Nephron (organoid): ENCODE data around the gene L1CAM.

Experiments used
- H3K27ac Mint-ChIP-seq, 3 experiments: 2 replicates each; pipeline ENCODE4 v1.8.0; 2020; ENCODE audit warnings: mixed read lengths in 3 of 3, mild to moderate bottlenecking in 2 of 3, moderate library complexity in 1 of 3
- H3K27me3 Mint-ChIP-seq: 2 replicates; pipeline ENCODE4 v1.8.0; 2021; ENCODE audit warnings: low read depth, mild to moderate bottlenecking, moderate library complexity, mixed read lengths
- H3K36me3 Mint-ChIP-seq: 2 replicates; pipeline ENCODE4 v1.8.0; 2020; ENCODE audit warnings: low read depth, mixed read lengths
- H3K4me1 Mint-ChIP-seq: 2 replicates; pipeline ENCODE4 v1.8.0; 2020; ENCODE audit warnings: mixed read lengths
- H3K4me3 Mint-ChIP-seq, 3 experiments: 2 replicates each; pipeline ENCODE4 v1.8.0; 2020; ENCODE audit warnings: mild to moderate bottlenecking in 3 of 3, mixed read lengths in 3 of 3, moderate library complexity in 2 of 3
- H3K9me3 Mint-ChIP-seq: 2 replicates; pipeline ENCODE4 v1.8.0; 2020; ENCODE audit warnings: mixed read lengths
- TF ChIP-seq, protein P1 (sequence below), 3 experiments: fragments of 200-600 bp; sonication (generic); IDR thresholded peaks; one replicate each; pipeline ENCODE4 v1.5.0; 2021; ENCODE audit warnings: antibody characterized with exemption in 3 of 3; ENCODE audit not compliant: unreplicated experiment in 3 of 3

L1CAM gene

DNA sequence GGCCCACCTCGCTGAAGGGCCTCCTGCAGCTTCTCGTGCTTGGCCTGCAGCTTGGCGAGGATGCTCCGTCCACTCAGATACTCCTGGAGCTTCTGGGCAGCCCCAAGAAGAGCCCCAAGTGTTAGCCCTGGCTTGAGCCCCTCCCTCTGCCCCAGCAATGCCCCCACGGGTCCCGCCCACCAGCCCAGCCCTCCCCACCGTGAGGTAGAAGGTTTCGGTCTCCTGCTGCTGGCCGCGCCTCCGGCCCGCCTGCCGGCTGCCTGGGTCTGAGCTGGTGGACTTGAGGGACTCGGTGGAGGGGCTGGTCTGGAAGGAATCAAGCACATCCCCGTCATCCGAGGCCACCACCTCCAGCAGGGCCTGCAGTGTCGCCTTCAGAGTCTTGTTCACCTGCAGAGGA lies 27.2 kb upstream of the L1CAM start:
- no peaks in the 10 kb centered on the region for H3K27me3 Mint-ChIP-seq
- no peaks in the 10 kb centered on the region for H3K36me3 Mint-ChIP-seq
- H3K27ac Mint-ChIP-seq, result no peak overlapping the region
- H3K4me1 Mint-ChIP-seq, result no peaks in the 10 kb centered on the region
- TF ChIP-seq, protein P1, sequence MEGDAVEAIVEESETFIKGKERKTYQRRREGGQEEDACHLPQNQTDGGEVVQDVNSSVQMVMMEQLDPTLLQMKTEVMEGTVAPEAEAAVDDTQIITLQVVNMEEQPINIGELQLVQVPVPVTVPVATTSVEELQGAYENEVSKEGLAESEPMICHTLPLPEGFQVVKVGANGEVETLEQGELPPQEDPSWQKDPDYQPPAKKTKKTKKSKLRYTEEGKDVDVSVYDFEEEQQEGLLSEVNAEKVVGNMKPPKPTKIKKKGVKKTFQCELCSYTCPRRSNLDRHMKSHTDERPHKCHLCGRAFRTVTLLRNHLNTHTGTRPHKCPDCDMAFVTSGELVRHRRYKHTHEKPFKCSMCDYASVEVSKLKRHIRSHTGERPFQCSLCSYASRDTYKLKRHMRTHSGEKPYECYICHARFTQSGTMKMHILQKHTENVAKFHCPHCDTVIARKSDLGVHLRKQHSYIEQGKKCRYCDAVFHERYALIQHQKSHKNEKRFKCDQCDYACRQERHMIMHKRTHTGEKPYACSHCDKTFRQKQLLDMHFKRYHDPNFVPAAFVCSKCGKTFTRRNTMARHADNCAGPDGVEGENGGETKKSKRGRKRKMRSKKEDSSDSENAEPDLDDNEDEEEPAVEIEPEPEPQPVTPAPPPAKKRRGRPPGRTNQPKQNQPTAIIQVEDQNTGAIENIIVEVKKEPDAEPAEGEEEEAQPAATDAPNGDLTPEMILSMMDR (IDR thresholded peaks at IDR 0.05; ENCODE audit: unreplicated experiment in 3 of 3), result no peak
- no peak overlapping the region for H3K4me3 Mint-ChIP-seq
- peaks cover 23% of the 10 kb centered on the region for H3K9me3 Mint-ChIP-seq

DNA sequence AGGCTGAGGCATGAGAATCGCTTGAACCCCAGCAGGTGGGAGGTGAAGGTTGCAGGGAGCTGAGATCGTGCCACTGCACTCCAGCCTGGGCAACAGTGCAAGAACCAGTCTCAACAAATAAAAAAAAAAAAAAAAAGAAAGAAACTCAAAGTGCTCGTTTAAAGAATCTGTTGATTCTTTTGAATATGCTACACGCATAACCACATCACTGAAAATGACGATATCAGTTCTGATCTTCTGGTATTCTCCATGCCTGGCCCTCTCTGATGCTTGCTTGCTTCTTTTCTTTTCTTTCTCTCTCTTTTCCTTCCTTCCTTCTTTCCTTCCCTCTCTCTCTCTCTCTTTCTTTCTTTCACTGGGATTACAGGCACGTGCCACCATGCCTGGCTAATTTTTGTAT lies 25.8 kb upstream of the L1CAM start:
- no peak overlapping the region for H3K27ac Mint-ChIP-seq
- TF ChIP-seq, protein P1 (IDR thresholded peaks at IDR 0.05; ENCODE audit: unreplicated experiment in 3 of 3), result no peak

DNA sequence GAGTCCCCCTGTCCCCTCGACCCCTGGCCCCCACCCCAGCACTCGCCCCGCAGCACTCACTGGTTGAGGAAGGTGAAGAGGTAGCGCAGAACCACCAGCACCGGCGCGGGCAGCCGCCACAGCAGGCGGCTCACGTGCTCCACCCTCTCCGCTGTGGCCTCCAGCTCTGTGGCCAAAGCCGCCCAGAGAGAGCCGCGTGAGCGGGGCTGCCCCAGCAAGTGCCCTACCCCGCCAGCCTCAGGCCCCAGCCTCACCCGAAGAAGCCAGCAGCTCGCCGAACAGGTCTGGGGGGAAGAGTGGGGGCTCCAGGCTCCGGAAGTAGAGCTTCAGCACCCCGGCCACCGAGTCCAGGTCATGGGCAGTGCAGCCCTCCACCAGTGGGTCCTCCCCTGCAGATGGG lies 24.5 kb upstream of the L1CAM start:
- no peaks in the 10 kb centered on the region for H3K27me3 Mint-ChIP-seq
- H3K9me3 Mint-ChIP-seq, result peaks cover 15% of the 10 kb centered on the region
- H3K4me3 Mint-ChIP-seq, result no peak overlapping the region
- H3K27ac Mint-ChIP-seq, result no peak overlapping the region
- H3K36me3 Mint-ChIP-seq, result no peaks in the 10 kb centered on the region
- TF ChIP-seq, protein P1 (IDR thresholded peaks at IDR 0.05; ENCODE audit: unreplicated experiment in 3 of 3), result no peak
- H3K4me1 Mint-ChIP-seq, result no peaks in the 10 kb centered on the region

More for the DNA sequence above, 25.8 kb upstream of the L1CAM start:
- H3K9me3 Mint-ChIP-seq, result peaks cover 17% of the 10 kb centered on the region
- H3K4me3 Mint-ChIP-seq, result no peak overlapping the region
- no peaks in the 10 kb centered on the region for H3K4me1 Mint-ChIP-seq
- H3K27me3 Mint-ChIP-seq, result no peaks in the 10 kb centered on the region
- no peaks in the 10 kb centered on the region for H3K36me3 Mint-ChIP-seq

DNA sequence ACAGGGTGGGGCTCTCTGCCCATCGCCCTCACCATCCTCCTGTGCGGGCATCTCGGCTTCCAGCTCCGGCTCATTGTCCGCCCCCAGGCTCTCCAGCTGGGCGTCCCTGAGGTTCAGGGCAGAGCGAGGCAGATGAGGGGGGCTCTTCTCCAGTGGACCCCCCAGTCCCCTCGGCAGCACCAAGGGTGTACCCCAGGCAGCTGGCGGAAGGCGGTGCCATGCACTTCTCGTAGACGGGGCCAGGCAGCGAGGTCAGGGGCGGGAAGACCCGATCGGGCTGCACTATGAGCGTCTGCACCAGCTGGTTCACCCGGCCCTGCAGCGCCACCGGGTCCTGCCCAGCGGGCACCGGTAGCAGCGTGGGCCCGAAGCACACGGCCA lies 24.0 kb upstream of the L1CAM start:
- H3K27ac Mint-ChIP-seq, result no peak overlapping the region
- no peaks in the 10 kb centered on the region for H3K4me1 Mint-ChIP-seq
- H3K36me3 Mint-ChIP-seq, result no peaks in the 10 kb centered on the region
- H3K27me3 Mint-ChIP-seq, result no peaks in the 10 kb centered on the region
- H3K4me3 Mint-ChIP-seq, result no peak overlapping the region
- H3K9me3 Mint-ChIP-seq, result peaks cover 15% of the 10 kb centered on the region
- TF ChIP-seq, protein P1 (IDR thresholded peaks at IDR 0.05; ENCODE audit: unreplicated experiment in 3 of 3), result no peak

DNA sequence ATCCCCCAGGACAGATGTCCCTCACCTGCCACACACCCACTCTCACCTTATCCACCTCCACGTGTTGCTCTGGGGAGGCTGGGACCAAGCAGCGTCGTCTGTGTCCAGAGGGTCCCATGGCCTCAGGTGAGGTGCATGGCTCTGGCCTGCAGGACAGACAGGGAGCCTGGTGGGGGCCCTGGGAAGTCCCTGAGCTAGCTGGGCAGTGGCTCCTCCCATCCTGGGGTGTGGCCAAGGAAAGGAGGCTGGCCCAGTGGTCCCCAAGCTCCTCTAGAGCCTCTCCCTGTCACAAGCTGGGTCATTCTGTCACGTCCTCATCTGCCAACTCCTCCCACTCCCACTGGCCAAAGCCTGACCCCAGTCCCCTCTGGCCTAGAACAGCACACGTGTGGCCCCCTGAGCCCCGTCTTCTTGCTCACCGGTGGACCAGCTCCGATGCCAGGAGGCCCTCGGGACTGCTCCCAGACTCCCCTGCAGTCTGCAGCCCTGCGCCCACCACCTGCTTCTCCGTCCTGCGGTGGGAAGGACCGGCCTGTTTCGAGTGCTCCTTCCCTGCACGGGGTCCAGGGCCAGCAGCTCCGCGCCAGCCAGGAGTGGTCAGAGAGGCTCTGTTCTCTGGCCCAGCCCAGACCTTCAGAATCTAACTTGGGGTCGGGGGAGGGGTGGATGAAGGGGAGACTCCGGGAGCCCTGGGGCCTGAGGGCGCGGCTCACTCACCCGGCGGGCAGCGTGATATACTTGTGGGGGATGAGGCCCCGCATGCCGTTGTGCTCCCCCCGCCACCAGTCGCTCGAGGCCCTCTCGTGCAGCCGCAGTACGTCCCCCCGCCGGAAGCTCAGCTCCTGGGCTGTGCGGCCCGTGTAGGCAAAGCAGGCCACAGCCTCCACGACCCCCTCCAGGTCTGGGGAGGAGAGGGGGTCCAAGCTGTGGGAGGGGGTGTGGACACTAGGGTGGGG lies 23.3 kb upstream of the L1CAM start:
- Mint-ChIP-seq H3K4me1 (no peaks in the 10 kb centered on the region), H3K27me3 (no peaks in the 10 kb centered on the region), H3K9me3 (peaks cover 9% of the 10 kb centered on the region), H3K27ac (no peak overlapping the region), H3K4me3 (no peak overlapping the region), H3K36me3 (no peaks in the 10 kb centered on the region)
- TF ChIP-seq, protein P1 (IDR thresholded peaks at IDR 0.05; ENCODE audit: unreplicated experiment in 3 of 3), result no peak
